ENCODE results near the gene QDPR. TPM values are rescaled to one million over a fixed set of nuclear protein-coding genes. Genes with fewer than 3 reads are reported as not detected.
A peak's percentile ranks its signal among the peaks of the same experiment; 100 is the strongest.

Gene QDPR
- total and polyA plus RNA-seq, 9 of the 15 experiments (the other 6 are each of a cell fraction or from before 2014, with no cell fraction given), result 5.7 to 29.7 (median 17.2) TPM

- TF ChIP-seq ZNF140 (CRISPR knock-in tag; IDR thresholded peaks at IDR 0.05), result no peak
- no peak for TF ChIP-seq SOX6 (IDR thresholded peaks at IDR 0.05)
- TF ChIP-seq ZNF134 (CRISPR knock-in tag; conservative IDR thresholded peaks at IDR 0.05), result no peak
- no peak for TF ChIP-seq ZNF408 (CRISPR knock-in tag; IDR thresholded peaks at IDR 0.05; ENCODE audit: low read depth)
- TF ChIP-seq EGR1 (conservative IDR thresholded peaks at IDR 0.05), result no peak
- TF ChIP-seq ZNF175 (CRISPR knock-in tag; IDR thresholded peaks at IDR 0.05; ENCODE audit: low read depth), result no peak
- no peak for TF ChIP-seq CAMTA2 (CRISPR knock-in tag; conservative IDR thresholded peaks at IDR 0.05)
- TF ChIP-seq, protein P1, sequence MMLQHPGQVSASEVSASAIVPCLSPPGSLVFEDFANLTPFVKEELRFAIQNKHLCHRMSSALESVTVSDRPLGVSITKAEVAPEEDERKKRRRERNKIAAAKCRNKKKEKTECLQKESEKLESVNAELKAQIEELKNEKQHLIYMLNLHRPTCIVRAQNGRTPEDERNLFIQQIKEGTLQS (IDR thresholded peaks at IDR 0.05), result 0 out of 2 replicates have a peak, but pooled peaks have one; percentile 22
- TF ChIP-seq, protein P1 (CRISPR knock-in tag; conservative IDR thresholded peaks at IDR 0.05), result no peak
- TF ChIP-seq FOSL1 (tag; conservative IDR thresholded peaks at IDR 0.05), result peak; percentile 41
- no peak for TF ChIP-seq HSF4 (CRISPR knock-in tag; IDR thresholded peaks at IDR 0.05; ENCODE audit: borderline replicate concordance)
- peak; percentile 92 to 95 for TF ChIP-seq MNT (conservative IDR thresholded peaks at IDR 0.05)
- peak; percentile 30; the same call in 1 of the 2 replicates for TF ChIP-seq MYBL2 (IDR thresholded peaks at IDR 0.05; ENCODE audit: low read depth)
- TF ChIP-seq MYBL2 (CRISPR knock-in tag; IDR thresholded peaks at IDR 0.05; ENCODE audit: borderline replicate concordance), result no peak
- TF ChIP-seq ZNF589 (CRISPR knock-in tag; IDR thresholded peaks at IDR 0.05; ENCODE audit: low read depth), result no peak
- no peak for TF ChIP-seq CHCHD3 (CRISPR knock-in tag; IDR thresholded peaks at IDR 0.05)
- TF ChIP-seq MAFK (IDR thresholded peaks at IDR 0.05; ENCODE audit: low read length), result peak; percentile 29; the same call in 1 of the 2 replicates
- TF ChIP-seq SIN3B (IDR thresholded peaks at IDR 0.05; ENCODE audit: low read depth), result no peak
- TF ChIP-seq GATA2 (CRISPR knock-in tag; IDR thresholded peaks at IDR 0.05), result no peak
- TF ChIP-seq, protein P2, sequence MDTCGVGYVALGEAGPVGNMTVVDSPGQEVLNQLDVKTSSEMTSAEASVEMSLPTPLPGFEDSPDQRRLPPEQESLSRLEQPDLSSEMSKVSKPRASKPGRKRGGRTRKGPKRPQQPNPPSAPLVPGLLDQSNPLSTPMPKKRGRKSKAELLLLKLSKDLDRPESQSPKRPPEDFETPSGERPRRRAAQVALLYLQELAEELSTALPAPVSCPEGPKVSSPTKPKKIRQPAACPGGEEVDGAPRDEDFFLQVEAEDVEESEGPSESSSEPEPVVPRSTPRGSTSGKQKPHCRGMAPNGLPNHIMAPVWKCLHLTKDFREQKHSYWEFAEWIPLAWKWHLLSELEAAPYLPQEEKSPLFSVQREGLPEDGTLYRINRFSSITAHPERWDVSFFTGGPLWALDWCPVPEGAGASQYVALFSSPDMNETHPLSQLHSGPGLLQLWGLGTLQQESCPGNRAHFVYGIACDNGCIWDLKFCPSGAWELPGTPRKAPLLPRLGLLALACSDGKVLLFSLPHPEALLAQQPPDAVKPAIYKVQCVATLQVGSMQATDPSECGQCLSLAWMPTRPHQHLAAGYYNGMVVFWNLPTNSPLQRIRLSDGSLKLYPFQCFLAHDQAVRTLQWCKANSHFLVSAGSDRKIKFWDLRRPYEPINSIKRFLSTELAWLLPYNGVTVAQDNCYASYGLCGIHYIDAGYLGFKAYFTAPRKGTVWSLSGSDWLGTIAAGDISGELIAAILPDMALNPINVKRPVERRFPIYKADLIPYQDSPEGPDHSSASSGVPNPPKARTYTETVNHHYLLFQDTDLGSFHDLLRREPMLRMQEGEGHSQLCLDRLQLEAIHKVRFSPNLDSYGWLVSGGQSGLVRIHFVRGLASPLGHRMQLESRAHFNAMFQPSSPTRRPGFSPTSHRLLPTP (IDR thresholded peaks at IDR 0.05; ENCODE audit: borderline replicate concordance, extremely low read depth, insufficient read length), result no peak
- TF ChIP-seq CBX2 (IDR thresholded peaks at IDR 0.05; ENCODE audit: insufficient read depth, low read length, poor library complexity, severe bottlenecking), result no peak
- TF ChIP-seq SAFB2 (IDR thresholded peaks at IDR 0.05; ENCODE audit: borderline replicate concordance, low read depth, low read length, severe bottlenecking), result no peak
- TF ChIP-seq, protein P3, sequence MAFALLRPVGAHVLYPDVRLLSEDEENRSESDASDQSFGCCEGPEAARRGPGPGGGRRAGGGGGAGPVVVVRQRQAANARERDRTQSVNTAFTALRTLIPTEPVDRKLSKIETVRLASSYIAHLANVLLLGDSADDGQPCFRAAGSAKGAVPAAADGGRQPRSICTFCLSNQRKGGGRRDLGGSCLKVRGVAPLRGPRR (CRISPR knock-in tag; IDR thresholded peaks at IDR 0.05), result no peak
- TF ChIP-seq COPS2 (conservative IDR thresholded peaks at IDR 0.05), result no peak
- TF ChIP-seq FOXM1 (IDR thresholded peaks at IDR 0.05; ENCODE audit: low read depth), result peak; percentile 79
- no peak for TF ChIP-seq FOXM1 (CRISPR knock-in tag; IDR thresholded peaks at IDR 0.05; ENCODE audit: low read depth)
Measured at GRCh38 chr4:17557880-17558279, 46.0 kb upstream of the QDPR start (continued).

Data from K562 (cell line).